Measurements from ENCODE around the gene USP17L15.
"Not testable (repeated sequence)": the region's sequence is repeated elsewhere in the genome, so short reads cannot be mapped to it uniquely, and the experiment has no call there.

The USP17L15 gene

GRCh38 chr4:9234085-9234484 lies at the start of gene USP17L15:
Gene USP17L15 (plus strand): TSS chr4:9234385. CDS start chr4:9234385, 0 bp downstream.
- not testable (repeated sequence) for DNase-seq

GRCh38 chr4:9210357-9210756 lies 23.8 kb upstream of the USP17L15 start, which contains the start of gene USP17L10:
Gene USP17L10 (plus strand): TSS chr4:9210657. CDS start chr4:9210657, 0 bp downstream.
- DNase-seq = not testable (repeated sequence)

GRCh38 chr4:9214701-9215100 lies 19.5 kb upstream of the USP17L15 start:
- not testable (repeated sequence) for DNase-seq

GRCh38 chr4:9215105-9215504 lies 19.1 kb upstream of the USP17L15 start, which contains the start of gene USP17L11:
Gene USP17L11 (plus strand): TSS chr4:9215405. CDS start chr4:9215405, 0 bp downstream.
- DNase-seq = not testable (repeated sequence)

- not testable (repeated sequence) for DNase-seq
Observed at GRCh38 chr4:9219852-9220251, 14.3 kb upstream of the USP17L15 start, which contains the start of gene USP17L12. Gene USP17L12 (plus strand): TSS chr4:9220152. CDS start chr4:9220152, 0 bp downstream.

GRCh38 chr4:9224596-9224995 lies 9.6 kb upstream of the USP17L15 start, which contains the start of gene USP17L13:
Gene USP17L13 (plus strand): TSS chr4:9224896. CDS start chr4:9224896, 0 bp downstream.
- DNase-seq = not testable (repeated sequence)

- DNase-seq = not testable (repeated sequence)
Observed at GRCh38 chr4:9230249-9230648, 3.9 kb upstream of the USP17L15 start.

GRCh38 chr4:9238461-9238860 lies 4.3 kb downstream of the USP17L15 start:
- DNase-seq = not testable (repeated sequence)

GRCh38 chr4:9243579-9243978 lies 9.4 kb downstream of the USP17L15 start, which contains the start of gene USP17L17:
Gene USP17L17 (plus strand): TSS chr4:9243879. CDS start chr4:9243879, 0 bp downstream.
- DNase-seq = not testable (repeated sequence)

GRCh38 chr4:9247953-9248680 lies 13.9 kb downstream of the USP17L15 start, which contains the start of gene USP17L18:
Gene USP17L18 (plus strand): TSS chr4:9248630. CDS start chr4:9248630, 0 bp downstream.
- not testable (repeated sequence) for DNase-seq

- not testable (repeated sequence) for DNase-seq
Observed at GRCh38 chr4:9253078-9253477, 18.9 kb downstream of the USP17L15 start, which contains the start of gene USP17L19. Gene USP17L19 (plus strand): TSS chr4:9253378. CDS start chr4:9253378, 0 bp downstream.

GRCh38 chr4:9257824-9258223 lies 23.6 kb downstream of the USP17L15 start, which contains the start of gene USP17L20:
Gene USP17L20 (plus strand): TSS chr4:9258124. CDS start chr4:9258124, 0 bp downstream.
- DNase-seq = not testable (repeated sequence)

- not testable (repeated sequence) for DNase-seq
Observed at GRCh38 chr4:9262572-9262971, 28.4 kb downstream of the USP17L15 start, which contains the start of gene USP17L21. Gene USP17L21 (plus strand): TSS chr4:9262872. CDS start chr4:9262872, 0 bp downstream.

GRCh38 chr4:9267319-9267718 lies 33.1 kb downstream of the USP17L15 start, which contains the start of gene USP17L22:
Gene USP17L22 (plus strand): TSS chr4:9267619. CDS start chr4:9267619, 0 bp downstream.
- DNase-seq = not testable (repeated sequence)

GRCh38 chr4:9271719-9272118 lies 37.5 kb downstream of the USP17L15 start:
- DNase-seq = not testable (repeated sequence)
